ENCODE results near the gene GPRASP1. TPM values are rescaled to one million over a fixed set of nuclear protein-coding genes. Genes with fewer than 3 reads are reported as not detected.

GPRASP1 gene
- total RNA-seq, 1 experiment from 2014 or later: 1.1 TPM

GRCh38 chrX:102652031-102652688, 877 bp downstream of the GPRASP1 start:
- Histone ChIP-seq H3K4me3 (replicated peaks in 1 of 2; ENCODE audit: low read depth in 1 of 2, low read length in 2 of 2) (no peak overlapping the region), H3K27ac (ENCODE audit: low read depth, low read length) (no peak overlapping the region), H3K9me2 (ENCODE audit: insufficient read depth) (no peaks in the 10 kb centered on the region), H3K9ac (ENCODE audit: low read length) (no peak overlapping the region), H4K20me1 (ENCODE audit: insufficient read depth) (no peaks in the 10 kb centered on the region), H2AFZ (ENCODE audit: low read depth, low read length, poor library complexity, severe bottlenecking) (no peak overlapping the region), H3K27me3 (ENCODE audit: insufficient read depth, low read length) (no peaks in the 10 kb centered on the region), H3K9me3 (ENCODE audit: control insufficient read depth in 1 of 2, insufficient read depth in 1 of 2, low read depth in 1 of 2, low read length in 2 of 2) (no peaks in the 10 kb centered on the region), H3K36me3 (ENCODE audit: control insufficient read depth in 1 of 2, insufficient read depth in 2 of 2, low read length in 2 of 2) (no peaks in the 10 kb centered on the region), H3K4me2 (ENCODE audit: low read length) (no peak overlapping the region), H3K4me1 (ENCODE audit: control insufficient read depth in 1 of 2, insufficient read depth in 2 of 2, low read length in 2 of 2) (no peaks in the 10 kb centered on the region), H3K79me2 (ENCODE audit: insufficient read depth, low read length) (no peaks in the 10 kb centered on the region)
- ChIA-PET RAD21 (ENCODE audit: low non-redundant PET in 1 of 2, low total read pairs in 2 of 2, uncharacterized antibody in 2 of 2, unreplicated experiment in 2 of 2) (no interaction called here), POLR2A (no interaction called here), CTCF (no interaction called here)
- DNase-seq (ENCODE audit: low read depth, low spot score) (no peak), ATAC-seq (no peak)
- no peak for TF ChIP-seq YY1 (IDR thresholded peaks at IDR 0.05; ENCODE audit: extremely low read depth, insufficient replicate concordance, low read depth, low read length)
- TF ChIP-seq CTCF (IDR thresholded peaks at IDR 0.05 in 2 of 3, conservative IDR thresholded peaks at IDR 0.05 in 1 of 3; ENCODE audit: borderline replicate concordance in 1 of 3, insufficient read depth in 1 of 3, low read depth in 2 of 3, low read length in 2 of 3): peak in 1 of 3 experiments; percentile 20; a peak in 1 of 6 replicates
- intact Hi-C loops (cut with micrococcal nuclease): no loop called here
- BruUV-seq (replicated peaks): no TSS peak

- no peak overlapping the region for H2AFZ ChIP-seq (ENCODE audit: low read depth, low read length, poor library complexity, severe bottlenecking)
- no peak overlapping the region for H3K4me3 ChIP-seq (replicated peaks in 1 of 2; ENCODE audit: low read depth in 1 of 2, low read length in 2 of 2)
- CTCF ChIA-PET: no interaction called here
- H3K27ac ChIP-seq (ENCODE audit: low read depth, low read length): no peak overlapping the region
- ATAC-seq (no peak), DNase-seq (ENCODE audit: low read depth, low spot score) (no peak)
- H3K9me3 ChIP-seq (ENCODE audit: control insufficient read depth in 1 of 2, insufficient read depth in 1 of 2, low read depth in 1 of 2, low read length in 2 of 2): no peaks in the 10 kb centered on the region
- POLR2A ChIA-PET: no interaction called here
- BruUV-seq (replicated peaks): no TSS peak
- intact Hi-C loops (cut with micrococcal nuclease): loop anchor here (5.0 kb wide), 1 partner anchor 53 kb away; no protein-coding TSS in a partner anchor
- no peaks in the 10 kb centered on the region for H3K4me1 ChIP-seq (ENCODE audit: control insufficient read depth in 1 of 2, insufficient read depth in 2 of 2, low read length in 2 of 2)
- no peaks in the 10 kb centered on the region for H3K9me2 ChIP-seq (ENCODE audit: insufficient read depth)
- H3K36me3 ChIP-seq (ENCODE audit: control insufficient read depth in 1 of 2, insufficient read depth in 2 of 2, low read length in 2 of 2): no peaks in the 10 kb centered on the region
- H3K79me2 ChIP-seq (ENCODE audit: insufficient read depth, low read length): no peaks in the 10 kb centered on the region
- H4K20me1 ChIP-seq (ENCODE audit: insufficient read depth): no peaks in the 10 kb centered on the region
- RAD21 ChIA-PET (ENCODE audit: low non-redundant PET in 1 of 2, low total read pairs in 2 of 2, uncharacterized antibody in 2 of 2, unreplicated experiment in 2 of 2): no interaction called here
- no peak overlapping the region for H3K4me2 ChIP-seq (ENCODE audit: low read length)
- TF ChIP-seq EGR1 (IDR thresholded peaks at IDR 0.05; ENCODE audit: low read depth): no peak
- TF ChIP-seq CBX3 (IDR thresholded peaks at IDR 0.05; ENCODE audit: low read depth): no peak
- TF ChIP-seq ATF3 (IDR thresholded peaks at IDR 0.05): no peak
- TF ChIP-seq TCF7L2 (IDR thresholded peaks at IDR 0.05; ENCODE audit: borderline replicate concordance, extremely low read depth, insufficient read depth, insufficient read length): no peak
- TF ChIP-seq YY1 (IDR thresholded peaks at IDR 0.05; ENCODE audit: extremely low read depth, insufficient replicate concordance, low read depth, low read length): no peak
- TF ChIP-seq POLR2A (IDR thresholded peaks at IDR 0.05; ENCODE audit: borderline replicate concordance, extremely low read depth, insufficient read depth, insufficient read length): no peak
- no peak overlapping the region for H3K9ac ChIP-seq (ENCODE audit: low read length)
- H3K27me3 ChIP-seq (ENCODE audit: insufficient read depth, low read length): no peaks in the 10 kb centered on the region
Observed at GRCh38 chrX:102654696-102655095, 3.4 kb downstream of the GPRASP1 start.

Measured in HCT116 (cell line).